ENCODE measurements around the gene CRYGN.

Gene CRYGN

GRCh38 chr7:151425670-151426440 lies 14.1 kb downstream of the CRYGN start:
- no peak for DNase-seq

GRCh38 chr7:151424799-151425198 lies 15.1 kb downstream of the CRYGN start:
- no peak for DNase-seq

GRCh38 chr7:151423936-151424335 lies 16.0 kb downstream of the CRYGN start:
- no peak for DNase-seq

GRCh38 chr7:151423226-151423625 lies 16.7 kb downstream of the CRYGN start:
- no peak for DNase-seq

- no peak for DNase-seq
These were observed 17.7 kb downstream of the CRYGN start for GRCh38 chr7:151422212-151422611.

- no peak for DNase-seq
These were observed 19.8 kb downstream of the CRYGN start for GRCh38 chr7:151420144-151420543.

- DNase-seq = no peak
These were observed 23.0 kb downstream of the CRYGN start for GRCh38 chr7:151416941-151417315.

GRCh38 chr7:151416112-151416940 lies 23.6 kb downstream of the CRYGN start:
- no peak for DNase-seq

GRCh38 chr7:151415375-151416105 lies 24.4 kb downstream of the CRYGN start:
- DNase-seq = no peak

GRCh38 chr7:151413241-151413640 lies 26.7 kb downstream of the CRYGN start:
- DNase-seq = no peak

- no peak for DNase-seq
These were observed 27.6 kb downstream of the CRYGN start for GRCh38 chr7:151412318-151412717.

GRCh38 chr7:151411551-151411950 lies 28.4 kb downstream of the CRYGN start:
- no peak for DNase-seq

GRCh38 chr7:151410405-151411390 lies 29.2 kb downstream of the CRYGN start:
- DNase-seq = no peak

- DNase-seq = no peak
These were observed 30.1 kb downstream of the CRYGN start, which contains the start of gene WDR86 for GRCh38 chr7:151409667-151410404. Gene WDR86, minus strand, starts transcription at chr7:151410038. Its CDS starts 449 bp downstream, at chr7:151409589.

GRCh38 chr7:151408839-151409666 lies 30.9 kb downstream of the CRYGN start:
- DNase-seq = no peak

GRCh38 chr7:151408498-151408838 lies 31.5 kb downstream of the CRYGN start:
- no peak for DNase-seq

- no peak for DNase-seq
These were observed 32.9 kb downstream of the CRYGN start for GRCh38 chr7:151406886-151407583.

- DNase-seq = no peak
These were observed 33.7 kb downstream of the CRYGN start for GRCh38 chr7:151406051-151406875.

GRCh38 chr7:151405588-151405987 lies 34.4 kb downstream of the CRYGN start:
- no peak for DNase-seq

Data from GDM1 (cell line).